Activated CD4-positive, alpha-beta T cell treated with anti-CD3 and anti-CD28 coated beads for 24 hours (primary cell): ENCODE data around the gene IL17RA.

Experiments used
- DNase-seq, 2 donors: peaks; one replicate each; pipeline ENCODE4 v3.0.0-alpha.2; 2020; ENCODE audit warnings: low read depth in 2 of 2

IL17RA gene

DNA sequence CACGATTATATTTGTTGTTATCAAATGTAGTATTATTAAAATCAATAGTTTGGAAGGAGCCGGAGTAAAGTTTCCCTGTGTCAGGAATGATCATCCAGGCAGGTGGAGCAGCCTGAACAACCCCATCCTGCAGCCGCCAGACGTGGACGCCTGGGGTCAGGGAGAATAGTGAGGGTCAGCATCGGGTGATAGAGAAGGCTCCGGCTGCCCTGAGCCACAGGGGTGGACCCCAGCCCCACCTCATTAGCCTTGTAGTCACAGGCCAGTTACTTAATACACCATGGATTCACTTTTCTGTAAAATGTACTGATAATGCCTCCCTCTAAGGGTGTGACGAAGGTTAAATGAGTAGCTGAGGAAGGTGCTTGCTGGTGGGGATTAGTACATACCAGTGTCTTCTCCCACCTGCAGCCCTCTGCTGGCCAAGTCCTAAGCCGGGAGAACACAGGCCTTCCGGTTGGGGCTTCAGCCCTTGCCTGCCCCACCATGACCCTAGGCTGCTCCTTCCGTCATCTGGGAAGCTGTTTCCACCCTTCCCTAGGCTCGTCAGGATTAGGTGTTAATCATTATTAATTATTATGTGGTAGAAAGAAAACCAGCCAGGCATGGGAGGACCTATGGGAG is 21.5 kb downstream of the IL17RA start:
- DNase-seq: no peak

DNA sequence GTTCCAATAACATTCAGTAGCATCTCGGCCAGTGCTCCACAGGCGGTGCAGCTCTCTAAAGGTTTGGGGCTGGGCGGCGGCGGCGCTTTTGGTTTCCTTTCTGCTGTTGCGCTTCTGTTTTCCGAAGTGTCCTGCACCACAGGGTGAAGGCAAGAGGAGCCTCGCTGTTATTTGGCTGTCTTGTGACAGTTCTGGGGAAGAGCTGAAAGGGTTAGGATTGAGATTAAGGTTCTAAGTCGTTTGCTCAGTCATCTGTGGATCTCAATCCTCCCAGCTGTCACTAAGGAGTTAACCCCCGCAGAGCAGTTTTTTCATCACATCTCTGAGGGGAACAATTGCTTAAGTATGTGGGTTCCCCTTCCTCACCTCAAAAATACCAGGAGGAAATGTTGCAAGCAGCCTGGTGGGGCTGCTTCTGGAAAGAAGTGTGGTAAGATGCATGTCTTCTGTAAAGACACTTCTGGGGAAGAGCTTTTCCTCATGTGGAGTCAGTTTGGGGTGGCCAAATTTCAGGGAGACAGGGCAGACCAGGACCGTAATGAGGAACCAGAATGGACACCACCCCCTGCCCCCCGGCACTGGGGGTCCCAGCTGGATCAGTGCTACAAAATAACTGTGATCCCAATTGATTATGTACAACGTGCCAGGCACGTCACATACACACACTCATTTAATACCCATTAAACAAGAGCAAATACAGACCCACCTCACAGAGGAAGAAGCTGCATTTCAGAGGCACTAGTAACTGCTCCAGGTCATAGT is 22.2 kb downstream of the IL17RA start:
- no peak for DNase-seq

DNA sequence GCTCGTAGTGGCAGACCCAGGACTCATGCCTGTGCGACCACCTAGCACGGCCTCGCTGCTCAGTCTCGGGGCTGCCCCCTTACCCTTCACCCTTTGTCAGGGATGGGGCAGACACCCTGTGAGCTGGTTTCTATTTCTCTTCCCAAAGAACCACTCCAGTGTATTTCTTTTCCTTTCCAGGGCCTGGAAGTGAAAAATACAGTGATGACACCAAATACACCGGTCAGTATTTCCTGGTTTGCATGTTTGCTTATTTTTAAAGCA is 22.7 kb downstream of the IL17RA start:
- DNase-seq: no peak

DNA sequence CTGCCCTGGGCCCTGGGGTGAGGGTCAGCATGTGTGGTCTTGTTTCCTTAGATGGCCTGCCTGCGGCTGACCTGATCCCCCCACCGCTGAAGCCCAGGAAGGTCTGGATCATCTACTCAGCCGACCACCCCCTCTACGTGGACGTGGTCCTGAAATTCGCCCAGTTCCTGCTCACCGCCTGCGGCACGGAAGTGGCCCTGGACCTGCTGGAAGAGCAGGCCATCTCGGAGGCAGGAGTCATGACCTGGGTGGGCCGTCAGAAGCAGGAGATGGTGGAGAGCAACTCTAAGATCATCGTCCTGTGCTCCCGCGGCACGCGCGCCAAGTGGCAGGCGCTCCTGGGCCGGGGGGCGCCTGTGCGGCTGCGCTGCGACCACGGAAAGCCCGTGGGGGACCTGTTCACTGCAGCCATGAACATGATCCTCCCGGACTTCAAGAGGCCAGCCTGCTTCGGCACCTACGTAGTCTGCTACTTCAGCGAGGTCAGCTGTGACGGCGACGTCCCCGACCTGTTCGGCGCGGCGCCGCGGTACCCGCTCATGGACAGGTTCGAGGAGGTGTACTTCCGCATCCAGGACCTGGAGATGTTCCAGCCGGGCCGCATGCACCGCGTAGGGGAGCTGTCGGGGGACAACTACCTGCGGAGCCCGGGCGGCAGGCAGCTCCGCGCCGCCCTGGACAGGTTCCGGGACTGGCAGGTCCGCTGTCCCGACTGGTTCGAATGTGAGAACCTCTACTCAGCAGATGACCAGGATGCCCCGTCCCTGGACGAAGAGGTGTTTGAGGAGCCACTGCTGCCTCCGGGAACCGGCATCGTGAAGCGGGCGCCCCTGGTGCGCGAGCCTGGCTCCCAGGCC is 23.7 kb downstream of the IL17RA start:
- no peak for DNase-seq

DNA sequence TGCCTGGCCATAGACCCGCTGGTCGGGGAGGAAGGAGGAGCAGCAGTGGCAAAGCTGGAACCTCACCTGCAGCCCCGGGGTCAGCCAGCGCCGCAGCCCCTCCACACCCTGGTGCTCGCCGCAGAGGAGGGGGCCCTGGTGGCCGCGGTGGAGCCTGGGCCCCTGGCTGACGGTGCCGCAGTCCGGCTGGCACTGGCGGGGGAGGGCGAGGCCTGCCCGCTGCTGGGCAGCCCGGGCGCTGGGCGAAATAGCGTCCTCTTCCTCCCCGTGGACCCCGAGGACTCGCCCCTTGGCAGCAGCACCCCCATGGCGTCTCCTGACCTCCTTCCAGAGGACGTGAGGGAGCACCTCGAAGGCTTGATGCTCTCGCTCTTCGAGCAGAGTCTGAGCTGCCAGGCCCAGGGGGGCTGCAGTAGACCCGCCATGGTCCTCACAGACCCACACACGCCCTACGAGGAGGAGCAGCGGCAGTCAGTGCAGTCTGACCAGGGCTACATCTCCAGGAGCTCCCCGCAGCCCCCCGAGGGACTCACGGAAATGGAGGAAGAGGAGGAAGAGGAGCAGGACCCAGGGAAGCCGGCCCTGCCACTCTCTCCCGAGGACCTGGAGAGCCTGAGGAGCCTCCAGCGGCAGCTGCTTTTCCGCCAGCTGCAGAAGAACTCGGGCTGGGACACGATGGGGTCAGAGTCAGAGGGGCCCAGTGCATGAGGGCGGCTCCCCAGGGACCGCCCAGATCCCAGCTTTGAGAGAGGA is 24.5 kb downstream of the IL17RA start:
- no peak for DNase-seq

DNA sequence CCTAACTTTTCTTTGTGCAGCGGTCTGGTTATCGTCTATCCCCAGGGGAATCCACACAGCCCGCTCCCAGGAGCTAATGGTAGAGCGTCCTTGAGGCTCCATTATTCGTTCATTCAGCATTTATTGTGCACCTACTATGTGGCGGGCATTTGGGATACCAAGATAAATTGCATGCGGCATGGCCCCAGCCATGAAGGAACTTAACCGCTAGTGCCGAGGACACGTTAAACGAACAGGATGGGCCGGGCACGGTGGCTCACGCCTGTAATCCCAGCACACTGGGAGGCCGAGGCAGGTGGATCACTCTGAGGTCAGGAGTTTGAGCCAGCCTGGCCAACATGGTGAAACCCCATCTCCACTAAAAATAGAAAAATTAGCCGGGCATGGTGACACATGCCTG is 25.2 kb downstream of the IL17RA start:
- DNase-seq: no peak

DNA sequence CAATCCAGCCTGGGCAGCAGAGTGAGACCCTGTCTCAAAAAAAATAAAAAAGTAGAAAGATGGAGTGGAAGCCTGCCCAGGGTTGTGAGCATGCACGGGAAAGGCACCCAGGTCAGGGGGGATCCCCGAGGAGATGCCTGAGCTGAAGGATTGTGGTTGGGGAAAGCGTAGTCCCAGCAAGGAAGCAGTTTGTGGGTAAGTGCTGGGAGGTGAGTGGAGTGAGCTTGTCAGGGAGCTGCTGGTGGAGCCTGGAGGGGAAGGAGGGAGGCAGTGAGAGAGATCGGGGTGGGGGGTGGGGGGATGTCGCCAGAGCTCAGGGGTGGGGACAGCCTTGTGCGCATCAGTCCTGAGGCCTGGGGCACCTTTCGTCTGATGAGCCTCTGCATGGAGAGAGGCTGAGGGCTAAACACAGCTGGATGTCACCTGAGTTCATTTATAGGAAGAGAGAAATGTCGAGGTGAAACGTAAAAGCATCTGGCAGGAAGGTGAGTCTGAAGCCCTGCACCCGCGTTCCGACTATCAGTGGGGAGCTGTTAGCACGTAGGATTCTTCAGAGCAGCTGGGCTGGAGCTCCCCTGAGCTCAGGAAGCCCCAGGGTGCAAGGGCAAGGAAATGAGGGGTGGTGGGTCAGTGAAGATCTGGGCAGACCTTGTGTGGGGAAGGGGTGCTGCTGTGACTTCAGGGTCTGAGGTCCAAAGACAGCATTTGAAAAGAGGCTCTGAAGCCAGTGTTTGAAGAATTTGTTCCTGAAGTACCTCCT is 26.2 kb downstream of the IL17RA start:
- no peak for DNase-seq

DNA sequence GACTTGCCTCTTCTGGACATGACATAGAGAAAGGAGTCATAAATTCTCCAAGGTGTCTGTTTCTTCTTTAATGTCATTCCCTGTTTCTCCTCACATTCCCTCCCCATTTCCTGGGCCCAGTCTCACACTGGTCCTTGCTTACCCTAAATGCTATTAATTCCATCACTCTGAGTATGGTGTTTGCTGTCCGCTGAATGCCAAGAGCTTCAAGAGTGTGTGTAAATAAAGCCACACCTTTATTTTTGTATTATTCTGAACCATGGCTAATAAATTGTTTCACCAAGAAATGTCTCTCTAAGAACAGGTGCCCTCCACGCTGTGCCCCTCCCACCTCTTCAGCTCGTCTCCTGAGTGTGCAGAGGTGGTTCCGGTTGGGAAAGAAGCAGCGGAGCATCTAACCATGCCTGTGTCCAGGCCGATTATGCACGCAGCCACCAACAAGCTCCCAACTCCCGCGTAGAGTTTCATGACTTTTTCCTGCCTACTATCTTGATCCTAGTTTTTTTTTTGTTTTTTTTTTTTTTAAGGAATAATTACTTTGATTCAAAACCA is 27.8 kb downstream of the IL17RA start:
- DNase-seq: no peak

DNA sequence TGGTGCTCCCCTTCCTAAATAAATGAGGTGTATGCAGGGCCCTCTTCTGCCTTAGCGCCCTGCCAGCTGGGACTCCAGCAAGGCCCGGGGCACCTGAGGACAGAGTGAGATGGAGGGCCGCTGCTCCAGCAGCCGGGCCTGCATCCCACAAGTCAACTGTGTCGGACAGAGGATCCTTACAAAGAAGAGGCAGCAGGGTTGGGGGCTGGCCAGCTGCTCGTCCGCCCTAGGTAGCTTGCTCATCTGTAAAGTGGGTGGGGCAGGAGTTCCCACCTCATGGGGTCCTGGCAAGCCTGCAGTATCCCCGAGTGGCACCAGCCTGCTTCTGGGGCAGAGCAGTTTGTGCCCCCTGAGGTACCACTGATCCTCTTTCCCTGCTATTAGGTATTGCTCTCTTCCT is 28.8 kb downstream of the IL17RA start:
- no peak for DNase-seq

DNA sequence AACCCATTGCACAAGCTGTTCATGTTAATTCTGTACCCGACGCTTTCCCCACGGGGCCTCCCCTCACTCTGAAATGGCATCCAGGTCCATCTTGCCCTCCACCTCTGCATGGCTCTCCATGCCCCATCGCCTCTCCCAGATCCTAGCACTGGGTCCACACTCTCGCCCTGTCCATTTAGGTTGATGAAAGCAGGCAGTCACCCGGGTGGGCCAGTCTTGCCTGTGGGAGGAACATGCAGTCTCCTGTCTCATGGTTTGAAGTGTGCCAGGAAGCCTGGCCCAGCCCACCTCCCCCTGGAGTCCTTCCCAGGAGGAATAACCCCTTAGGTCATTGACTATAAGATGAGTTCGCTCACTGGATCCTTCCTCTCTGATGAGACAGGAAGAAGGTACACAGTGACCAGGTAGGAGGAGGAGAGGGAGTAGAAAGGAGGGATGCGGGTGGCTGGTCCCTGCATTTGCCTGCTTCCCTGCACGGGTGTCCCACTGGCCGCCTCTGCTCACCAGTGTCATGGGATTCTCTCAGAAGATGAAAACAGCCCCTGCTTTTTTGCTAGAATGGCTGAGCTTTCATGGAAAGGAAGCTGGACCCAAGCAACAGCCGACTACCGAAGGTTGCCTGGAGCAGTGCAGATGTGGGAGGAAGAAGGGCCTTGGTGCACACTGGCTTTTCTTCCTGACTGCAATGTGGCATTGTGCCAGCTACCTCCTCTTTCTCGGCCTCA is 29.5 kb downstream of the IL17RA start:
- DNase-seq: no peak

DNA sequence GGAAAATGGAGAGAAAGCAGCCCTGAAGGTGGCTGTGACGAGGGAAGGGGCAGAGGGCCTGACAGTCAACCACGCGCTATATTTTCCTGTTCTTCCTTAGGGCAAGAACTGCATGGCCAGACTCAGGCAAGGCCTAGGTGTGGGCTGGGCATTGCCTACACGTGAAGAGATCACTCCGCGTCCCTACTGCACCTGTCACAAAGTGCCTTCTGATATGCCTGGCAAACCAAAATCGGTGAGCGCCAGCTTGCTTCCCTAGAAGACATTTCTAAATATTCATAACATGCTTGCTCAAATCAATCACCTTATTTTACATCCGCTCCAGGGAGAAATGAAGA is 30.1 kb downstream of the IL17RA start:
- DNase-seq: no peak

DNA sequence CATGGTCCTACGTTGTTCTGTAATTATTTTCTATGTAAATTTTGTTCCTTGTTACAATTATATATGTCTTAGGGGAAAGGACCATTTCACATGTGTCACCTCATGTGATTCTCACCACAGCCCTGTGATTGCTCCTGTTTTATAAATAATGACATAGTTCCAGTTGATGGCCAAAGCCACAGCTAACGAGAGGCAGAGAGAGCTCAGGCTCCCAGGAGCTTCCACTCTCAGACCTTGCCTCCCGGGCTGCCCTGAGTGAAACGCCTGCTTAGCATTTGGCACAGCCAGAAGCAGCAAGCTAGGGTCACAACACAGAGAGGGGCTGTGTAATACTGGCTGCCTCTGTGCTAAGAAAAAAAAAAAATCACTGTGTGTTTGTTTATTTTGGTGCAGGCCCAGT is 30.4 kb downstream of the IL17RA start:
- no peak for DNase-seq

DNA sequence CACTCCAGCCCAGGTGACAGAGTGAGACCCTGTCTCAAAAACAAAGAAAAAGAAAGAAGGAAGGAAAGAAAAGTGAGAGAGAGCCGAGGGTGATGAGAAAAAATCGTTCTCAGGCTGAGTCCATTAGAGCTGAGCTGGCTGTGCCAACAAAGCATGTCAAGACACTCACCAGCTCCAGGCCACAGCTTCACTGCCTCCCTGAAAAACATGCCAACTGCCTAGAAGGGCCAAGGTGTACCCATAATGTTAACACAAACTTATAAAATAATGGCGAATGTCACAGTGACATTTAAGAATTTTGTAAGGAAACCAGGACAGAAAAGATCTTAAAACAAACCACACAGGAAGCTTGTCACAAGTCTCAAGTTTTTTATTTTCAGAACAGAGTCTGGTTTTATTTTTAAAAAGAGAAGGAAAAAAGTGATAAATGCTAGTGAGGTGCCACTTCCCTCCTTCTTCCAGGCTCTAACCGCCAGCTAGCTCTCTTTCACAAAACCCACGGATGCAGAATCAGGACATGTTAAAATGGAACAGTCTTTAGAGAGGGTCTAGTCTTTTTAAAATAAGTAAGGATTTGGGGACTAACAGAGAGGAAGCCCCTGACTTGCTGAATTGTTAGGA is 31.3 kb downstream of the IL17RA start:
- DNase-seq: no peak

DNA sequence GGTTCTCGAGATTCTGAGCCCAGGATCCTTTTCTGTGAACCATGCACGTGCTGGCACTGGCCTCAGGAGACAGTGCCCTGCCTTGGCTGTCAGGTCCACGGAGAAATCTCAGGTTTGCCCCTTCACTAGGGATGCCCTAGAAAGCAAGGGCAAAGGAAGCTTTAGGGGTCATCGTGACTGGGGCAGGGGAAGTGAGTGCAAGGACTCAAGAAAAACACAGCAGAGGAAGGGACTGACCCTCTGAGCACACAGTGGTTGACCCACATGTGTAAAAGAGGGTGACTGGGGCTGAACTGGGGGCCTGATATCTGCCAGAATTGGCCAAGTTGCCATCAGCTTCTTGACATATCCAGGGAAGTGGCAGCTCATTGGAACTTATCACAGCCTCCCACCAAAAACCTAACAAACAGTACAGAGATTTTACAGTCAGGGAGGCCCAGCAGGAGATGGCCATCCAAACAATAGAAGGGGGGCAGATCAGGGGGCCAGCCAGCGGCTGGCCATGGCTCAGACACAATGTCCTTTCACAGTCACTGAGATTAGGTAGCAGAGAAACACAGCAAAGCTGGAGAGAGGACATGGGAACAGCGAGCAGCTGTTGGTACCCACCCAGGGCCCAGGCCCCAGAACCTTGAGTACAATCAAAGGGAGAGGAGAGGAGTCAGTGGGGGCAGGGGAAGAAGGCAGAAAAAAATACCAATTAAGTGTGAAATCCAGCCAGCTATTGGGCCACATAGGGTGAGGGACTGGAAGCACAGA is 32.0 kb downstream of the IL17RA start:
- DNase-seq: no peak

DNA sequence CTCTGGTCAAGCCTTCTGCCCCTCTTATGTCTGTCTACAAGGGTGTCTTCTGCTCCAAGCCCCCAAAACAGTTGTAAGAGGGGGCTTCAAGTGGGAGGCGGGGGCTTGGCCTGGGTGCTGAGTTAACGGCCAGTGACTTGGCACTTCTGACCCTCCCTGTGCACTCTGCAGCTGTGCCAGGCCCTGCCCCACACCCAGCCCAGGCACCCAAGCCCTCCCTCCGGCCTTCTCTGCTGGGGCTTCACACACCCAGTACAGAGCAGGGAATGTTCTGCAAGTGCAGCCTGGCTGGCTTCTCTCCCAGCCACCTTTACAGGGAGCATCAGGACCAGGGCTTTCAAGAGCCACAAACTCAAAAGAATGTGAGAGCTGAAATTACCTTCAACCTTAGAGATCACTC is 32.6 kb downstream of the IL17RA start:
- no peak for DNase-seq

DNA sequence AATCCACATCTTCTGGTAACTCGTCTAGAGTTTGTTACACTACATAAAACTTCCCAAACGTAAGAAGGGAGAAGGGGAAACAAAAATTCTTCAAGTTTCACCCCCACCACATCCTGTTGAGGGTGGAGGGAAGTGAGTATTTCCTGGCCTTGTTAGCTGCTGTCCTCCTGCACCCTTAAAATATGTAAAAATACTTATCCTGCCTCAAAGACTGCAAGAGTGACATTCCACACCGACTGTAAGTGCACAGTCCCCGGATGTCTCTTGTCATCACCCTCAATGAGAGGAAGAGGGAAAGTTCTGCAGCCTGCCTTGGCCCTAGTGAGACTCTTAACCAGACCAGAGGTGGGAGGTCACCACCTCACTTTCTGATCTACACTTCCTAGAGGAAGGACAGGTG is 33.1 kb downstream of the IL17RA start:
- DNase-seq: no peak

DNA sequence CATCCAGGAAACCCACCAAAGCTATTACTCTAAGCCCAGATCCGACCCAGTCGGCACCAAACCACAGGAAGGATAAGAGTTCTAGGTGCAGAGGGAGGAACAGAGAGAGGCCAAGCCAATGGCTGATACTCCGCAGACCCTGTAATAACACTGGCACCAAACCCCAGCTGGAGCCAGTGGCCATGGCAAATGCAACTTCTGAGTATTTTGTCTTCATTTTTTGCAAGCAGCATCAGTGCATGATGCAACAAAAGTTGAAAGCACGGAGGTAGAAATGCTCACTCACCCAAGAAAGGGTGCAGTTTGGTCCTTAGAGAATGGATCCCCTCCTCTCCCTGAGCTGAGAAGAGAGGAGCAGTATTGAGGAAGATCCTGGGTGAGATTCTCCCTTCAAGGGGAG is 33.5 kb downstream of the IL17RA start:
- DNase-seq: no peak

DNA sequence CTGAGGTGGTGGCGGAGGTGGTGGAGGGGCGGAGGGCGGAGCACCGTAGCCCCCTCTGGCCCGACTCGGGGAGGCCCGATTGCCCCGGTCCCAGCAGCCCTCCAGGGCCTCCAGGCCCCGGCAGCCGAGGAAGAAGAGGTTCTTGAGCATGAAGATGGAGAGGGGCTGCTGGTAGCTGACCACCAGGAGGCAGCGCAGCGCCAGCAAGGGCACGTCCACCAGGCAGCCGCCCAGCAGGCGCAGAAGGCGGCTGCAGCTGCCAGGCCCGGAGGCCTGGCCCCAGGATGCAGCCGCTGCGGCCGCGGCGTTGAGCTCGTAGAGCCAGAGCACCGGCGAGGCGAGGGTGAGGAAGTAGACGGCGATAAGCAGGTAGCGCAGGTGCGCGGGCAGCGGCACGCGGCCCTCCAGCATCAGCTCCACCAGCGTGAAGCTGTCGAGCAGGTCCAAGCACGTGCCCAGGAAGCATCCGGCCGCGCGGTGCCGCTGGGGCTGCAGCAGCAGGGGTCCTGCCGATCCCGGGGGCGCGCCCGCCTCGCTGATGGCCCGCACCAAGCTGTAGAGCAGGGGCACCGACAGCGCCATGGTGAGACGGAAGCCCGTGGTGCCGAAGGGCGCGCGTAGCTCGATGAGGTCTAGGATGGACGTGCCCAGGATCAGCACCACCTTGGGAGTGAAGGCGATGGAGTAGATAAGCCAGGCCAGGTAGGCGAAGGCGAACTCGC is 34.8 kb downstream of the IL17RA start:
- DNase-seq: no peak

DNA sequence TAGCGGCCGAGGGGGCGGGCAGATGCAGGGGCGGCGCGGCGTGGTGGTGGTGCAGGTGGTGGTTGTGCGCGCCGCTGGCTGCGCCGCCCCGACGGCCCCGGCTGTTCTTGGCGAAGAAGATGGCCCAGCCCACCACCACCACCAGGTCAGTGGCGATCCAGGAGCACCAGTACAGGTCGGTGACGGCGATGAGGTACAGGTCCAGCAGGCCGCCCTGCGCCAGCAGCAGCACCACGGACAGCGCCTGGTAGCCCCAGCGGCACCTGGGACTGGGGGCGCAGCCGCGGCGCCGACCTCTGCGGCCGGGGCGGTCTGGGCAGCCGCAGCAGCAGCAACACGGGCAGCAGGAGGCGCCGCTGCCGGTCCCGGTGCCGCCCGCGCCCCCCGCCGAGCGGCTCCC is 35.5 kb downstream of the IL17RA start:
- DNase-seq: peak; percentile 35 to 40
